ENCODE data around the gene GMDS. TPM values are rescaled to one million over a fixed set of nuclear protein-coding genes. Genes with fewer than 3 reads are reported as not detected.

Gene GMDS
- total RNA-seq, 5 donors from 2014 or later (not counting 1 experiment from before 2014, with no cell fraction given) = 12.9 to 21.5 (median 14.6) TPM

DNA sequence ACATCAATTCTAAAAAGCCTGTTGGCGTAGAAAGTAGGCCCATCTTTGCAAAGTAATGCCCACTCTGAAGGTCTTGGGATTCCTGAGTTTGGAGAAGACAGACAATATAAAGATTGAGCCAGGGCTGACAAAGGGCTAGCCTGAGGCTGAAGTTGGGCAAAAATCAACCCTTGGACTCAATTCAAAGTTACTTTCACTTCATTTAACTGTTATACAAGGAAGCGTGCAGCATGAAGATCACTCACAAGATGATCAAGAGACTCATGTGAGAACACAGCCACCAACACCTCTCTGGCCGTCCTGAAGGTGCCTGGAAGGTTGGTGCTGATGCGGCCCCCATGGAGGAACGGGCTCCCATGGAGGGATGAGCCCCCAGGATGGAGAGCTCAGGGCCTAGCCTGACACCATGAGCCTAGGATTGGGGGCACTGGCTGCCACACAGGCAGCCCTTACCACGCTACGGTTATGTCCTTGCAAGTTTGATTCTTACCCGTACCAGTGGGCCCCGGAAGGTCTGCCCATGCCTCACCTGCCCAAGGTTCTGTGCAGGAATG is 609.1 kb downstream of the GMDS start:
- no peaks in the 10 kb centered on the region for H3K4me1 Mint-ChIP-seq
- 93% methylated on average over 7 of the region's 9 CpGs for WGBS (ENCODE audit: insufficient coverage)
- Histone ChIP-seq H3K4me3 (ENCODE audit: control insufficient read depth in 1 of 2, extremely low read depth in 1 of 2, low read length in 1 of 2) (no peak overlapping the region), H3K4me1 (ENCODE audit: control insufficient read depth in 1 of 2, extremely low read depth in 1 of 2, insufficient read depth in 2 of 2, low read length in 2 of 2) (no peaks in the 10 kb centered on the region), H3K36me3 (ENCODE audit: control insufficient read depth in 2 of 2, extremely low read depth in 1 of 2, insufficient read depth in 1 of 2, low read length in 1 of 2) (no peaks in the 10 kb centered on the region), H3K27me3 (replicated peaks in 1 of 2; ENCODE audit: control insufficient read depth in 2 of 2, extremely low read depth in 1 of 2, insufficient read depth in 2 of 2, low read length in 1 of 2) (peaks cover 0 to 10% of the 10 kb centered on the region in 2 experiments), H3K27ac (ENCODE audit: low read length) (no peak overlapping the region), H3K9me3 (no peaks in the 10 kb centered on the region)
- DNase-seq (no peak), ATAC-seq (replicated peaks in 1 of 4) (no peak)
- H3K27me3 Mint-ChIP-seq = peaks cover 2 to 21% of the 10 kb centered on the region in 2 donors
- ChIA-PET CTCF (no interaction called here), POLR2A (no interaction called here)
- H3K9me3 Mint-ChIP-seq = no peaks in the 10 kb centered on the region
- H3K27ac Mint-ChIP-seq = no peak overlapping the region
- H3K4me3 Mint-ChIP-seq = no peak overlapping the region
- H3K36me3 Mint-ChIP-seq = peaks cover 21% of the 10 kb centered on the region

DNA sequence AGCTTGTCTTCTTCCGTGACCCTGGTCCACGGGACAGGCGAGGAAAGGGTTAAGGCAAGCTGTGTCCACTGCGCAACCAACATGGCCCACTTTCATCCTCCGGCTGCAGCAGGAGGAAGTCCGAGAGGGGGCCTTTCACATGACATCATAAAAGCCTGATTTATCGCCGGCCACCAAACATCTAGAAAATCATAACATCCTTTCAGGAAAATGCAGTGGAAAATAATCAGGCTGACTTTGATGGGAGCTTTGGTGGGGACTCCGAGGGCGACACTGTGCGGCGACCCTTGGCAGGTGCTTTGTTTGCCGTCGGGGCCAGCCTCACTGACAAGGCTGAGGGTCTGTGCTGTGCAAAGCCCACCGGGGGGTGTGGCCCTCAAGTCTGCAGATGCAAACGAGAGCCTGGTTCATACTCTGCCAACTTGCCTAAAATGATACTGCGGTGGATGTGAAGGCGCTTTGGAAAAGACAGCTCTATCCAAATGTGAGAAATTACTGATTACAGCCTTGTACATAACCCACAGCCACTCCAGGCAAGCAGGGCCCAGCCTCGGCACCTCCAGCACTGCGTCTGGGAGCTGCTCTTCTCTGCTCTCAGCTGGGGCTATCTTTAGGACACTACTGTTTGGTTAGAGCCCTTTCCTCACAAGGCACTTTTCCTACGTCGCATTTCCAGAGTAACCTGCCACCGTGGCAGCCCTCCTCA is 609.9 kb downstream of the GMDS start:
- H3K27me3 Mint-ChIP-seq = peaks cover 4 to 21% of the 10 kb centered on the region in 2 donors
- whole genome bisulfite sequencing (ENCODE audit: insufficient coverage) = 96% methylated on average over 14 of the region's 23 CpGs
- POLR2A ChIA-PET = no interaction called here
- no peak overlapping the region for H3K27ac Mint-ChIP-seq
- H3K9me3 ChIP-seq = no peaks in the 10 kb centered on the region
- H3K36me3 ChIP-seq (ENCODE audit: control insufficient read depth in 2 of 2, extremely low read depth in 1 of 2, insufficient read depth in 1 of 2, low read length in 1 of 2) = no peaks in the 10 kb centered on the region
- no peak overlapping the region for H3K4me3 ChIP-seq (ENCODE audit: control insufficient read depth in 1 of 2, extremely low read depth in 1 of 2, low read length in 1 of 2)
- DNase-seq (no peak), ATAC-seq (replicated peaks in 1 of 4) (no peak)
- no peaks in the 10 kb centered on the region for H3K4me1 ChIP-seq (ENCODE audit: control insufficient read depth in 1 of 2, extremely low read depth in 1 of 2, insufficient read depth in 2 of 2, low read length in 2 of 2)
- no peaks in the 10 kb centered on the region for H3K9me3 Mint-ChIP-seq
- CTCF ChIA-PET = no interaction called here
- H3K4me3 Mint-ChIP-seq = no peak overlapping the region
- no peak overlapping the region for H3K27ac ChIP-seq (ENCODE audit: low read length)
- no peaks in the 10 kb centered on the region for H3K4me1 Mint-ChIP-seq
- H3K36me3 Mint-ChIP-seq = peaks cover 21% of the 10 kb centered on the region
- peaks cover 0 to 12% of the 10 kb centered on the region in 2 experiments for H3K27me3 ChIP-seq (replicated peaks in 1 of 2; ENCODE audit: control insufficient read depth in 2 of 2, extremely low read depth in 1 of 2, insufficient read depth in 2 of 2, low read length in 1 of 2)

- Histone ChIP-seq H3K4me1 (ENCODE audit: control insufficient read depth in 1 of 2, extremely low read depth in 1 of 2, insufficient read depth in 2 of 2, low read length in 2 of 2) (no peaks in the 10 kb centered on the region), H3K27me3 (replicated peaks in 1 of 2; ENCODE audit: control insufficient read depth in 2 of 2, extremely low read depth in 1 of 2, insufficient read depth in 2 of 2, low read length in 1 of 2) (peaks cover 0 to 23% of the 10 kb centered on the region in 2 experiments), H3K4me3 (ENCODE audit: control insufficient read depth in 1 of 2, extremely low read depth in 1 of 2, low read length in 1 of 2) (no peak overlapping the region), H3K27ac (ENCODE audit: low read length) (no peak overlapping the region), H3K36me3 (ENCODE audit: control insufficient read depth in 2 of 2, extremely low read depth in 1 of 2, insufficient read depth in 1 of 2, low read length in 1 of 2) (no peaks in the 10 kb centered on the region), H3K9me3 (no peaks in the 10 kb centered on the region)
- H3K27me3 Mint-ChIP-seq = peaks cover 11 to 24% of the 10 kb centered on the region in 2 donors
- DNase-seq (no peak), ATAC-seq (replicated peaks in 1 of 4) (no peak)
- H3K4me3 Mint-ChIP-seq = no peak overlapping the region
- peaks cover 22% of the 10 kb centered on the region for H3K36me3 Mint-ChIP-seq
- POLR2A ChIA-PET = no interaction called here
- WGBS (ENCODE audit: insufficient coverage) = 100% methylated on average over 1 of the region's 4 CpGs
- H3K27ac Mint-ChIP-seq = no peak overlapping the region
- CTCF ChIA-PET = no interaction called here
- no peaks in the 10 kb centered on the region for H3K4me1 Mint-ChIP-seq
- H3K9me3 Mint-ChIP-seq = no peaks in the 10 kb centered on the region
These were observed 611.3 kb downstream of the GMDS start for GRCh38 chr6:1634081-1634480.

- Histone ChIP-seq H3K4me3 (ENCODE audit: control insufficient read depth in 1 of 2, extremely low read depth in 1 of 2, low read length in 1 of 2) (no peak overlapping the region), H3K27me3 (replicated peaks in 1 of 2; ENCODE audit: control insufficient read depth in 2 of 2, extremely low read depth in 1 of 2, insufficient read depth in 2 of 2, low read length in 1 of 2) (peaks cover 0 to 23% of the 10 kb centered on the region in 2 experiments), H3K27ac (ENCODE audit: low read length) (no peak overlapping the region), H3K4me1 (ENCODE audit: control insufficient read depth in 1 of 2, extremely low read depth in 1 of 2, insufficient read depth in 2 of 2, low read length in 2 of 2) (no peaks in the 10 kb centered on the region), H3K36me3 (ENCODE audit: control insufficient read depth in 2 of 2, extremely low read depth in 1 of 2, insufficient read depth in 1 of 2, low read length in 1 of 2) (no peaks in the 10 kb centered on the region), H3K9me3 (no peaks in the 10 kb centered on the region)
- Mint-ChIP-seq H3K27me3 (peaks cover 14 to 29% of the 10 kb centered on the region in 2 donors), H3K36me3 (peaks cover 18% of the 10 kb centered on the region), H3K4me3 (no peak overlapping the region), H3K9me3 (no peaks in the 10 kb centered on the region), H3K4me1 (no peaks in the 10 kb centered on the region), H3K27ac (no peak overlapping the region)
- DNase-seq = no peak
- no peak for ATAC-seq (replicated peaks in 1 of 4)
- 81% methylated on average over 15 of the region's 16 CpGs for WGBS (ENCODE audit: insufficient coverage)
- ChIA-PET CTCF (no interaction called here), POLR2A (no interaction called here)
These were observed 611.9 kb downstream of the GMDS start for GRCh38 chr6:1633366-1634021.

- no peaks in the 10 kb centered on the region for H3K9me3 ChIP-seq
- ATAC-seq (replicated peaks in 1 of 4) (no peak), DNase-seq (no peak)
- no CpG with 5 or more reads among the region's 4 CpGs for WGBS (ENCODE audit: insufficient coverage)
- peaks cover 34 to 51% of the 10 kb centered on the region in 2 donors for H3K27me3 Mint-ChIP-seq
- ChIA-PET CTCF (no interaction called here), POLR2A (interaction anchor here in 1 of 2 donors (0.6 kb wide), 1 partner anchor 976 kb away, joined by 5 read pairs; no protein-coding TSS in a partner anchor)
- peaks cover 2 to 4% (median 3%) of the 10 kb centered on the region in 3 donors for H3K4me1 Mint-ChIP-seq
- H3K36me3 ChIP-seq (ENCODE audit: control insufficient read depth in 2 of 2, extremely low read depth in 1 of 2, insufficient read depth in 1 of 2, low read length in 1 of 2) = no peaks in the 10 kb centered on the region
- no peaks in the 10 kb centered on the region for H3K4me1 ChIP-seq (ENCODE audit: control insufficient read depth in 1 of 2, extremely low read depth in 1 of 2, insufficient read depth in 2 of 2, low read length in 2 of 2)
- no peaks in the 10 kb centered on the region for H3K9me3 Mint-ChIP-seq
- H3K27ac Mint-ChIP-seq = no peak overlapping the region
- peaks cover 7 to 25% of the 10 kb centered on the region in 2 experiments for H3K27me3 ChIP-seq (replicated peaks in 1 of 2; ENCODE audit: control insufficient read depth in 2 of 2, extremely low read depth in 1 of 2, insufficient read depth in 2 of 2, low read length in 1 of 2)
- peaks cover 18% of the 10 kb centered on the region for H3K36me3 Mint-ChIP-seq
- no peak overlapping the region for H3K4me3 ChIP-seq (ENCODE audit: control insufficient read depth in 1 of 2, extremely low read depth in 1 of 2, low read length in 1 of 2)
- H3K4me3 Mint-ChIP-seq = no peak overlapping the region
- no peak overlapping the region for H3K27ac ChIP-seq (ENCODE audit: low read length)
These were observed 614.2 kb downstream of the GMDS start for GRCh38 chr6:1631251-1631650.

GRCh38 chr6:1630771-1631217 is 614.6 kb downstream of the GMDS start:
- Mint-ChIP-seq H3K36me3 (peaks cover 18% of the 10 kb centered on the region), H3K27ac (no peak overlapping the region), H3K27me3 (peaks cover 39 to 52% of the 10 kb centered on the region in 2 donors), H3K4me1 (peaks cover 7 to 8% (median 7%) of the 10 kb centered on the region in 3 donors), H3K9me3 (no peaks in the 10 kb centered on the region), H3K4me3 (no peak overlapping the region)
- Histone ChIP-seq H3K4me3 (ENCODE audit: control insufficient read depth in 1 of 2, extremely low read depth in 1 of 2, low read length in 1 of 2) (no peak overlapping the region), H3K36me3 (ENCODE audit: control insufficient read depth in 2 of 2, extremely low read depth in 1 of 2, insufficient read depth in 1 of 2, low read length in 1 of 2) (no peaks in the 10 kb centered on the region), H3K27ac (ENCODE audit: low read length) (no peak overlapping the region), H3K4me1 (ENCODE audit: control insufficient read depth in 1 of 2, extremely low read depth in 1 of 2, insufficient read depth in 2 of 2, low read length in 2 of 2) (no peaks in the 10 kb centered on the region), H3K27me3 (replicated peaks in 1 of 2; ENCODE audit: control insufficient read depth in 2 of 2, extremely low read depth in 1 of 2, insufficient read depth in 2 of 2, low read length in 1 of 2) (peaks cover 9 to 29% of the 10 kb centered on the region in 2 experiments), H3K9me3 (no peaks in the 10 kb centered on the region)
- ChIA-PET POLR2A (no interaction called here), CTCF (no interaction called here)
- ATAC-seq (replicated peaks in 1 of 4) = no peak
- 95% methylated on average over 5 of the region's 11 CpGs for WGBS (ENCODE audit: insufficient coverage)
- DNase-seq = no peak

Measured in T-cell (primary cell).